ENCODE results near the gene CCBE1. TPM values are rescaled to one million over a fixed set of nuclear protein-coding genes. Genes with fewer than 3 reads are reported as not detected.

CCBE1 gene
- total RNA-seq, 1 donor from 2014 or later: 6.4 TPM

- no peaks in the 10 kb centered on the region for H4K20me1 ChIP-seq (ENCODE audit: low read depth)
- H3K4me3 Mint-ChIP-seq: no peak overlapping the region
These were observed 134.5 kb downstream of the CCBE1 start for GRCh38 chr18:59562751-59563150.

GRCh38 chr18:59561612-59562011 is 135.6 kb downstream of the CCBE1 start:
- Histone ChIP-seq H4K20me1 (ENCODE audit: low read depth) (no peaks in the 10 kb centered on the region), H2AFZ (replicated peaks) (no peak overlapping the region), H3K4me1 (peaks cover 4% of the 10 kb centered on the region), H3K9me3 (ENCODE audit: low read depth) (no peaks in the 10 kb centered on the region), H3K36me3 (no peaks in the 10 kb centered on the region), H3K4me2 (no peak overlapping the region), H3K4me3 (no peak overlapping the region), H3K27ac (no peak overlapping the region), H3F3A (ENCODE audit: low read depth) (no peaks in the 10 kb centered on the region), H3K79me2 (ENCODE audit: low read depth) (no peaks in the 10 kb centered on the region), H3K9ac (no peak overlapping the region), H3K27me3 (no peaks in the 10 kb centered on the region)
- no peak for TF ChIP-seq EZH2phosphoT487 (IDR thresholded peaks at IDR 0.05)
- no peak for TF ChIP-seq CTCF (IDR thresholded peaks at IDR 0.05)
- no peak for TF ChIP-seq EZH2 (IDR thresholded peaks at IDR 0.05)
- no peak for DNase-seq (ENCODE audit: low spot score)
- peaks cover 9% of the 10 kb centered on the region for H3K9me3 Mint-ChIP-seq
- no peak overlapping the region for H3K4me3 Mint-ChIP-seq
- H3K36me3 Mint-ChIP-seq: peaks cover 2% of the 10 kb centered on the region
- H3K27me3 Mint-ChIP-seq (ENCODE audit: insufficient read depth, low read depth): peaks cover 18% of the 10 kb centered on the region
- peaks cover 10% of the 10 kb centered on the region for H3K4me1 Mint-ChIP-seq
- H3K27ac Mint-ChIP-seq: no peak overlapping the region

More at GRCh38 chr18:59562751-59563150, 134.5 kb downstream of the CCBE1 start:
- DNase-seq (ENCODE audit: low spot score): no peak
- H3K9me3 Mint-ChIP-seq: peaks cover 9% of the 10 kb centered on the region
- H3K4me3 ChIP-seq: no peak overlapping the region
- no peak overlapping the region for H2AFZ ChIP-seq (replicated peaks)
- H3K36me3 ChIP-seq: no peaks in the 10 kb centered on the region
- H3K9me3 ChIP-seq (ENCODE audit: low read depth): no peaks in the 10 kb centered on the region
- no peaks in the 10 kb centered on the region for H3K36me3 Mint-ChIP-seq
- H3K27me3 ChIP-seq: no peaks in the 10 kb centered on the region
- no peak overlapping the region for H3K9ac ChIP-seq
- no peaks in the 10 kb centered on the region for H3F3A ChIP-seq (ENCODE audit: low read depth)
- H3K4me2 ChIP-seq: no peak overlapping the region
- H3K4me1 ChIP-seq: peaks cover 7% of the 10 kb centered on the region
- H3K27me3 Mint-ChIP-seq (ENCODE audit: insufficient read depth, low read depth): peaks cover 17% of the 10 kb centered on the region
- H3K27ac ChIP-seq: no peak overlapping the region
- H3K4me1 Mint-ChIP-seq: peaks cover 20% of the 10 kb centered on the region
- H3K27ac Mint-ChIP-seq: no peak overlapping the region
- TF ChIP-seq EZH2 (IDR thresholded peaks at IDR 0.05) (no peak), EZH2phosphoT487 (IDR thresholded peaks at IDR 0.05) (no peak)
- H3K79me2 ChIP-seq (ENCODE audit: low read depth): no peaks in the 10 kb centered on the region

- H3K36me3 ChIP-seq: no peaks in the 10 kb centered on the region
- H3K4me3 Mint-ChIP-seq: no peak overlapping the region
- peaks cover 15% of the 10 kb centered on the region for H3K27me3 Mint-ChIP-seq (ENCODE audit: insufficient read depth, low read depth)
- no peaks in the 10 kb centered on the region for H3K4me1 ChIP-seq
- no peaks in the 10 kb centered on the region for H4K20me1 ChIP-seq (ENCODE audit: low read depth)
- peaks cover 9% of the 10 kb centered on the region for H3K9me3 Mint-ChIP-seq
- no peak for DNase-seq (ENCODE audit: low spot score)
- H3K4me3 ChIP-seq: no peak overlapping the region
- no peaks in the 10 kb centered on the region for H3K4me1 Mint-ChIP-seq
- TF ChIP-seq EZH2 (IDR thresholded peaks at IDR 0.05) (no peak), CTCF (IDR thresholded peaks at IDR 0.05) (no peak), EZH2phosphoT487 (IDR thresholded peaks at IDR 0.05) (no peak)
- no peaks in the 10 kb centered on the region for H3K9me3 ChIP-seq (ENCODE audit: low read depth)
- H3F3A ChIP-seq (ENCODE audit: low read depth): no peaks in the 10 kb centered on the region
- H3K27ac Mint-ChIP-seq: no peak overlapping the region
- H3K27ac ChIP-seq: no peak overlapping the region
- peaks cover 2% of the 10 kb centered on the region for H3K36me3 Mint-ChIP-seq
- no peak overlapping the region for H2AFZ ChIP-seq (replicated peaks)
- no peaks in the 10 kb centered on the region for H3K27me3 ChIP-seq
- H3K79me2 ChIP-seq (ENCODE audit: low read depth): no peaks in the 10 kb centered on the region
- no peak overlapping the region for H3K4me2 ChIP-seq
- H3K9ac ChIP-seq: no peak overlapping the region
These were observed 136.7 kb downstream of the CCBE1 start for GRCh38 chr18:59560556-59560955.

- Histone ChIP-seq H3K4me3 (no peak overlapping the region), H3K27ac (no peak overlapping the region), H3K4me2 (no peak overlapping the region), H3K9me3 (ENCODE audit: low read depth) (no peaks in the 10 kb centered on the region), H3K36me3 (no peaks in the 10 kb centered on the region), H2AFZ (replicated peaks) (no peak overlapping the region), H3K27me3 (no peaks in the 10 kb centered on the region), H3K9ac (no peak overlapping the region), H3K79me2 (ENCODE audit: low read depth) (no peaks in the 10 kb centered on the region), H3K4me1 (no peaks in the 10 kb centered on the region), H3F3A (ENCODE audit: low read depth) (no peaks in the 10 kb centered on the region), H4K20me1 (ENCODE audit: low read depth) (no peaks in the 10 kb centered on the region)
- Mint-ChIP-seq H3K4me1 (no peaks in the 10 kb centered on the region), H3K27me3 (ENCODE audit: insufficient read depth, low read depth) (peaks cover 11% of the 10 kb centered on the region), H3K9me3 (peaks cover 5% of the 10 kb centered on the region), H3K4me3 (no peak overlapping the region), H3K36me3 (peaks cover 2% of the 10 kb centered on the region), H3K27ac (no peak overlapping the region)
- TF ChIP-seq EZH2 (IDR thresholded peaks at IDR 0.05) (no peak), EZH2phosphoT487 (IDR thresholded peaks at IDR 0.05) (no peak), CTCF (IDR thresholded peaks at IDR 0.05) (no peak)
- no peak for DNase-seq (ENCODE audit: low spot score)
These were observed 137.7 kb downstream of the CCBE1 start for GRCh38 chr18:59559528-59559927.

All from neural progenitor cell (in vitro differentiated cells).